Uterus (tissue), 2 donors: Measurements from ENCODE around the gene JADE2.

Source experiments
- CTCF ChIP-seq, 4 experiments: fragments of 200-600 bp in 2 of 4; fragments of 450-650 bp in 2 of 4; sonication (generic) in 2 of 4; IDR thresholded peaks; one replicate each; pipeline ENCODE4 v1.5.1; 2016 to 2019; ENCODE audit warnings: antibody characterized with exemption in 4 of 4, mild to moderate bottlenecking in 2 of 4, moderate library complexity in 1 of 4
- POLR2A ChIP-seq, 2 donors: fragments of 450-650 bp; IDR thresholded peaks; one replicate each; pipeline ENCODE4 v1.6.1; 2016; ENCODE audit warnings: antibody characterized with exemption in 2 of 2, mild to moderate bottlenecking in 1 of 2, moderate library complexity in 1 of 2

DNA sequence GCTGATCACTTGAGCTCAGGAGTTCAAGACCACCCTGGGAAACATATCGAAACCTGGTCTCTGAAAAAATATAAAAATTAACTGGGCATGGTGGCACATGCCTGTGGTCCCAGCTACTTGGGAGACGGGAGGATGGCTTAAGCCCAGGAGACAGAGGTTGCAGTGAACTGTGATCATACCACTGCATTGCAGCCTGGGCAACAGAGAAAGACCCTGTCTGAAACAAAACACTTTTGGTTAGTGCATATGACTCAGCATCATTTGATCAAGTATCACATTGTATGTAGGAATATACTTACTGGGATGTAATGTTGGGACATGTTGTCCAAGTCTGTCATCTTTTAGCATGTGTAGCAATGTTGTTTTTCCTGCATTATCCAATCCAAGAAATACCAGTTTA lies 95.2 kb downstream of the JADE2 start:
- TF ChIP-seq CTCF (IDR thresholded peaks at IDR 0.05) (no peak), POLR2A (IDR thresholded peaks at IDR 0.05) (no peak)
